ENCODE data around the gene PLCD1.

DNA sequence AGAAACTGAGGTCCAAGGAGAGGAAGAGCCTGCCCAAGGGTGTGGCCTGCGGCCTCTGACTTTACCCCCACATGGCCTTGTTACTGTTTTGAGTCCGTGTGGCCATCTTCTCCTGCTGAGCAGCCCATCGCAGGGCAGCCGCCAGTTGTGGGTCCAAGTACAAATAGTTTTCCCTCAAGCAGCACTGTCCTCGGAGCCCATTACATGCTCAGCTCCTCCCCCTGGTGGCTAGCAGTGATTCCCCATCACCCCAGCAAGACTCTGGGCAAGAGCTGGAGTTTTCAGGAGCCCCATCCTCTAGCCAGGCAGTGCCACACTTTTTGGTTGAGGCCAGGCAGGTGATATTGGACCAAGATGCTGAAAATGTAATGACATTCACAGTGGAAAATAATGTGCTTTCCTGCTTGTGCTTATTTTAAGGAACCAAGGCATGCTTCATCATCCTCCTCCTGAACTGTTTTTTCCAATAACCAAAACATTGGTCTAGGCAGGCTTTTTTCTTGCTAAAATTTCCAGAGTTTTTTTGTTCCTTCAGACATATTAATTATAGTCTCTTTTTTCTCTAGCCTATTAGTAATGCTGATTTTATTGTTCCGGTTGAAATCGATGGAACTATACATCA, 62.1 kb downstream of the PLCD1 start:
- no peak for TF ChIP-seq EZH2phosphoT487 (IDR thresholded peaks at IDR 0.05; ENCODE audit: insufficient read depth, low read depth)
- no peak for TF ChIP-seq EZH2 (IDR thresholded peaks at IDR 0.05; ENCODE audit: insufficient read depth, poor library complexity, severe bottlenecking)

Measured in GM23248 (cell line).